LNCaP clone FGC (cell line): Measurements from ENCODE around the gene ADAM10.
"Not testable (repeated sequence)": the region's sequence is repeated elsewhere in the genome, so short reads cannot be mapped to it uniquely, and the experiment has no call there.

Experiments
- DNase-seq: peaks from one replicate; pipeline ENCODE4 v3.0.0-alpha.2; 2011; ENCODE audit warnings: low read depth
- H3K4me3 ChIP-seq: 2 replicates; pipeline ENCODE4 v1.5.1; 2011; ENCODE audit warnings: mild to moderate bottlenecking, low read depth, low read length, control low read depth
- TF ChIP-seq, protein P1 (sequence below): IDR thresholded peaks from 2 replicates; pipeline ENCODE4 v1.5.1; 2012; ENCODE audit warnings: mild to moderate bottlenecking; ENCODE audit not compliant: control insufficient read depth, insufficient read depth; ENCODE audit errors: extremely low read depth

ADAM10 gene

DNA sequence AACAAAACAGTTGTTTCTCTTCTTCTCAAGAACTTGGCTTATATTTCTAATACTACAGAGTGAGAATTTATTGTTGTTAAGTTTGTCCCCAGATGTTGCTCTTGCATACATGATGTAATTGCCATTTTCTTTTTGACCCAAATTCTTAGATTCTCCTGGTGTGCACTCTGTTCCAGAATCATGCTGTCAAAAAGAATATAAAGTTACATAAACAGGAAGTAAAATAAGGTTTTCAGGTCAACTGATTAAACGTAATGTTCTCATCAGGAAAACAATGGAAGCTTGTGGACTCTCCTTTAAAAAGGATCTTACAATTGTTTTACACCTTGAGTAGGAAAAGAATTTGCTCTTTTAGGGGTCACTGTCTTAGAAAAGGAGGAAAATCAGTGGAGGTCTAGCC, 121.8 kb downstream of the ADAM10 start:
- DNase-seq, result no peak
- H3K4me3 ChIP-seq, result no peak overlapping the region
- TF ChIP-seq, protein P1, sequence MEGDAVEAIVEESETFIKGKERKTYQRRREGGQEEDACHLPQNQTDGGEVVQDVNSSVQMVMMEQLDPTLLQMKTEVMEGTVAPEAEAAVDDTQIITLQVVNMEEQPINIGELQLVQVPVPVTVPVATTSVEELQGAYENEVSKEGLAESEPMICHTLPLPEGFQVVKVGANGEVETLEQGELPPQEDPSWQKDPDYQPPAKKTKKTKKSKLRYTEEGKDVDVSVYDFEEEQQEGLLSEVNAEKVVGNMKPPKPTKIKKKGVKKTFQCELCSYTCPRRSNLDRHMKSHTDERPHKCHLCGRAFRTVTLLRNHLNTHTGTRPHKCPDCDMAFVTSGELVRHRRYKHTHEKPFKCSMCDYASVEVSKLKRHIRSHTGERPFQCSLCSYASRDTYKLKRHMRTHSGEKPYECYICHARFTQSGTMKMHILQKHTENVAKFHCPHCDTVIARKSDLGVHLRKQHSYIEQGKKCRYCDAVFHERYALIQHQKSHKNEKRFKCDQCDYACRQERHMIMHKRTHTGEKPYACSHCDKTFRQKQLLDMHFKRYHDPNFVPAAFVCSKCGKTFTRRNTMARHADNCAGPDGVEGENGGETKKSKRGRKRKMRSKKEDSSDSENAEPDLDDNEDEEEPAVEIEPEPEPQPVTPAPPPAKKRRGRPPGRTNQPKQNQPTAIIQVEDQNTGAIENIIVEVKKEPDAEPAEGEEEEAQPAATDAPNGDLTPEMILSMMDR, result no peak

DNA sequence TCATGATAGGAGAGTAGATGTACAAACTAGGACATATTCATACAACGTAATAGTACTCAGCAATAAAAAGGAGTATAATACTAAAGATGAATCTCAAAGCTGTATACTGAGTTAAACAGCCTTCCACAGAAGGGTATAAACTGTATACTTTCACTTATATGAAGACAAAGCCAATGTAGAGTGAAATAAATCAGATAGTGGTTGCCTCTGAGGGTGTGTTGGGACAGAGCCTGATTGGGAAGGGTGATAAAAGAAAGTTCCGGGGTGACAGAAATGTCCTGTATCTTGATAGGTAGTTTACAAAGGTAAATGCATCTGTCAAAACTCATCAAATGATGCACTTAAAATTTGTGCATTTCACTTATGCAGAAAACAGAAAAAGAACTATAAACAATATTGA, 122.5 kb downstream of the ADAM10 start:
- DNase-seq, result no peak
- TF ChIP-seq, protein P1, result no peak
- no peak overlapping the region for H3K4me3 ChIP-seq

DNA sequence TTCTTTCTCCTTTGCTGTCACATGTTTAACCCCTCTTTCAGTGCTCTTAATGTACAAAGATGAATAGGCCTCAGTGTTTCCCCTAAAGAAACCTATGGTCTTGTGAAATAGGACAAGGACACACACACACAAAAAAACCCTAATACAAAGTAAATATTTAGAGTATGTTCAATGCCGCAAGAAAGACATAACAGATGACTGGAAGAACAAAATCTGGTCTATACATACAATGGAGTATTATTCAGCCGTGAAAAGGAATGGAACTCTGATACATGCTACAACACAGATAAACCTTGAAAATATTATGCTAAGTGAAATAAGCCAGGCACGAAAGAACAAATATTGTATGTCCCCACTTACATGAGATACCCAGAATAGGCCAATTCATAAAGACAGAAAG, 123.1 kb downstream of the ADAM10 start:
- no peak for DNase-seq
- TF ChIP-seq, protein P1, result no peak
- no peak overlapping the region for H3K4me3 ChIP-seq

DNA sequence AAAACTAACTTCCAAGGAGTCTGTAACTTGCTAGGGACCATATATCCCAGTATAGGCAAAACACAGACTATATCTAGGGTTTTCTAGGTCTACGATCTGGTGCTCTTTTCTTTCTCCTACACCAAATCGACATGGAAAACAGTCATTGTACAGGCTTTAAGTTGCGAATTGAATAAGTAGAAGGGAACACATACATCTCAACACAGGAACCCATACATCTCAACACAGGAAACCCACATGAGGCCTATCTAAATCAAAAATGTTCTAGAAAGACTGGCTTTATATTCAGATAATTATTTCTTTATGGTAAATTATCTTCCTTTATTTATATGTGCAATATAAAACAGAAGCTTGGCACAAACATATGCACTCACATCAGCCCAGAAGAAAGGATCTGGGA, 126.6 kb downstream of the ADAM10 start:
- TF ChIP-seq, protein P1, result no peak
- H3K4me3 ChIP-seq, result no peak overlapping the region

DNA sequence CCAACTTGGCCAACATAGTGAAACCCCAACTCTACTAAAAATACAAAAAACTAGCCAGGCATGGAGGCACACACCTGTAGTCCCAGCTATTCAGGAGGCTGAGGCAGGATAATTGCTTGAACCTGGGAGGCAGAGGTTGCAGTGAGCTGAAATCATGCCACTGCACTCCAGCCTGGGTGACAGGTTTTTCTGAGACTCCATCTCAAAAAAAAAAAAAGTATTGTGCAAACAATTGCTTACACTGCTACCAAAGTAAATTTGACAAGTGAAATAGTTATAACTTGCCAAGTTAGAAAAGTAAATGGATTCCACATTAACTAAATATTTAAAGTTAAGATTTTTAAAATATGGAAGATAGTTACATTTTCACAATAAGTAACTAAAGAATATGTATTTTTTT, 129.2 kb downstream of the ADAM10 start:
- H3K4me3 ChIP-seq, result not testable (repeated sequence)
- peak; percentile 43 for DNase-seq

More for the DNA sequence above, 126.6 kb downstream of the ADAM10 start:
- DNase-seq, result no peak

DNA sequence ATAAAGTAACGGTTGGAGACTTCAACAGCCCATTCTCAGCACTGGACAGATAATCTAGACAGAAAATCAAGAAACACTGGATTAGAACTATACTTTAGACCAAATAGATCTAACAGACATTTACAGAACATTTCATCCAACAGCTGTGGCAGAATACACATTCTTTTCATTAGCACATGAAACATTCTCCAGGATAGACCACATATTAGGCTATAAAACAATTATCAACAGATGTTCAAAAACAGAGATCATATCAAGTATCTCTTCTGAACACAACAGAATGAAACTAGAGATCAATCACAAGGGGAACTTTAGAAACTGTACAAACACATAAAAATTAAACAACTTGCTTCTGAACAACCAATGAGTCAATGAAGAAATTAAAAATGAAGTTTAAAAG, 133.3 kb downstream of the ADAM10 start:
- TF ChIP-seq, protein P1, result no peak

DNA sequence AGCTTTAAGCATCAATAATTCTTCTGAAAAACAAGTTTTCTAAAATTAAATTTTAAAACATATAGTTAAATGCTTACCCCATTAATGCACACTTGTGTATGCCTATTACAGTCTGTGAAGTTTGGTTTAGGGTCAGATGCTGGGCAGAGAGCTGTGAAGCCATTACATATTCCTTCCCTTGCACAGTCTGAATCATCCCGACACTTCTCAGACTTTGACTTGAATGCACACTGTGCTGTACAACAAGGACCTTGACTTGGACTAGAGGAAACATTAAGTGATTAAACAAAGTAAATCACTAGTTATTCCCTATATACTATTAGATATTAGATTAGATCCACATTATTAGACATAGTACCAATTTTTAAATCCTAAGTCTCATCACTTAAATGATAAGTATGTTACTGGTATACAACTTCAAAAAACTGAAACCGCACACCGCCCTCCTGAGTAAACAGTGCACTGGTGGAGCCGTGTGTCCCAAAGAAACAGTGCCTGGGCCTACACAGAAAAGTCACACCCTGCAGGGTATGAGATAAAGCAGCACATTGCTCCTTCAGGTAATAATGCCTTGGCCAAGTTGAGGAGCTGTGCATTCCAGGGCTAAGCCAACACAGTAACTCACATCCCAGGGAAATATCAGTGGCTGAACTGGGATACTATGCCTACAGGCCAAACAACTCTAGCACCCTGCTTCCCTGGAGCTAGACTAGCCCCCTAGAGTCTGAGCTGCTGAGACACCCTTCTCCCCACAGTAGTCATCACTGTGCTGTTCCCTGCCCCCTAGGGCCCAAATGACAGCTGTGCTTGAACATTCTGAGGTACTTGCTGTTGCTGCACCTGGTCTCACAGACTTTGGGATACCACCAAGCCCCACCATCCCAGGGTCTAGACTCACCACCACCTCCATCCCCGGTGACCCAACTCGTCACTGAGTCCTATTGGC, 137.5 kb downstream of the ADAM10 start:
- H3K4me3 ChIP-seq, result 0 out of 2 replicates have a peak overlapping the region, but pooled peaks have one; percentile 1
- DNase-seq, result no peak
- TF ChIP-seq, protein P1, result no peak

More for the DNA sequence above, 133.3 kb downstream of the ADAM10 start:
- no peak overlapping the region for H3K4me3 ChIP-seq
- no peak for DNase-seq
